ENCODE results near the gene SLC4A3. TPM values are rescaled to one million over a fixed set of nuclear protein-coding genes. Genes with fewer than 3 reads are reported as not detected.

SLC4A3 gene
- total and polyA plus RNA-seq, 2 of the 13 experiments (the other 11 are each of a cell fraction or from before 2014, with no cell fraction given) = 0.18 to 0.95 TPM

DNA sequence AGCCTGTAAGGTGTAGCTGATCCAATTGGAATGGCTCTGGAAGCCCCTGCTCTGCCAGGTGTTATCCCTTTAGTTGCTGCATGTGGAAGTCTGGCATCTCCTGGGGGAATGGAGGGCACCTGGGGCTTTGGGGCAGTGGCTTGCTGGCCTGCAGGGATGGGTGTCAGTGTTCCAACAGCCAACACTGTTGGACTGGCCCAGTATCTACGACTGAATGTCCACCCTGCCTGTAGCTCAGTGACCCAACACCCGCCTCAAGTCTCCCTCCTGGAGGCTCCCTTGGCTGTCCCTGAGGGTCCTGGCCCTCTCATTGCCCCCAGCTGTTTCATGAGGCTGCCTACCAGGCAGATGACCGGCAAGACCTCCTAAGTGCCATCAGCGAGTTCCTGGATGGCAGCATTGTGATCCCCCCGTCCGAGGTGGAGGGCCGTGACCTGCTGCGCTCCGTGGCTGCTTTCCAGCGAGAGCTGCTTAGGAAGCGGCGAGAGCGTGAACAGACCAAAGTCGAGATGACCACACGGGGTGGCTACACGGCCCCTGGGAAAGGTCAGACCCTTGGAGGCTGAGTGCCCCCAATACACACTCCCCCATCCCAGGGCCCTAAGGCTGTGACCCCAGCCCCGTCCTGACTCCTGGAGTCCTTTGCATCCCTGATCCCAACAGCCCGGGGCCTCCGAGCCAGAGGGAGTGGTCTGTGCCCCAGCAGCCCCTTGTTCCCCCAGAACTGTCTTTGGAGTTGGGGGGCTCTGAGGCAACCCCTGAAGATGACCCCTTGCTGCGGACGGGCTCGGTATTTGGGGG, 7.7 kb downstream of the SLC4A3 start:
- FAIRE-seq = no peak
- no peak overlapping the region for H3K27ac ChIP-seq (ENCODE audit: extremely low read length, insufficient read depth, low read length)
- H3K4me2 ChIP-seq (ENCODE audit: low read depth, low read length) = no peak overlapping the region
- H4K20me1 ChIP-seq (ENCODE audit: insufficient read depth, low read length) = no peaks in the 10 kb centered on the region
- no peak overlapping the region for H3K4me3 ChIP-seq (replicated peaks in 1 of 3; ENCODE audit: insufficient read depth in 1 of 3, low read depth in 2 of 3, low read length in 3 of 3)
- H3K9ac ChIP-seq (ENCODE audit: insufficient read depth, low read depth, low read length) = no peak overlapping the region
- intact Hi-C loops (cut with micrococcal nuclease; ENCODE audit: unreplicated experiment) (no loop called here), in situ Hi-C loops (cut with HindIII; ENCODE audit: extremely low pct_ligation_motif_present, low pct_unique_long_range_greater_than_20kb) (no loop called here)
- WGBS (ENCODE audit: low lambda C conversion rate) = 10% methylated on average over 4 of the region's 22 CpGs
- ChIA-PET POLR2A (no interaction called here), CTCF (ENCODE audit: low intra/inter-chr PET ratio, low total read pairs) (no interaction called here)
- no peaks in the 10 kb centered on the region for H3K36me3 ChIP-seq (replicated peaks in 1 of 2; ENCODE audit: control insufficient read depth in 1 of 2, insufficient read depth in 2 of 2, low read length in 2 of 2)
- DNase-seq (ENCODE audit: low spot score) = no peak
- ATAC-seq = no peak
- no peaks in the 10 kb centered on the region for H3K9me3 ChIP-seq (ENCODE audit: low read length)
- no peak overlapping the region for H2AFZ ChIP-seq (ENCODE audit: low read length)
- H3K4me1 ChIP-seq (ENCODE audit: insufficient read depth, low read length) = peaks cover 13% of the 10 kb centered on the region
- TF ChIP-seq ZNF558 (CRISPR knock-in tag; IDR thresholded peaks at IDR 0.05; ENCODE audit: borderline replicate concordance) = no peak
- TF ChIP-seq MEF2D (CRISPR knock-in tag; IDR thresholded peaks at IDR 0.05) = no peak
- TF ChIP-seq MBNL3 (CRISPR knock-in tag; conservative IDR thresholded peaks at IDR 0.05) = no peak
- no TSS peak for BruUV-seq (replicated peaks)
- H3K27me3 ChIP-seq (ENCODE audit: control insufficient read depth in 1 of 2, insufficient read depth in 2 of 2, low read length in 2 of 2) = peaks cover 30 to 94% of the 10 kb centered on the region in 2 experiments
- H3K79me2 ChIP-seq (ENCODE audit: insufficient read depth, low read length) = no peaks in the 10 kb centered on the region

DNA sequence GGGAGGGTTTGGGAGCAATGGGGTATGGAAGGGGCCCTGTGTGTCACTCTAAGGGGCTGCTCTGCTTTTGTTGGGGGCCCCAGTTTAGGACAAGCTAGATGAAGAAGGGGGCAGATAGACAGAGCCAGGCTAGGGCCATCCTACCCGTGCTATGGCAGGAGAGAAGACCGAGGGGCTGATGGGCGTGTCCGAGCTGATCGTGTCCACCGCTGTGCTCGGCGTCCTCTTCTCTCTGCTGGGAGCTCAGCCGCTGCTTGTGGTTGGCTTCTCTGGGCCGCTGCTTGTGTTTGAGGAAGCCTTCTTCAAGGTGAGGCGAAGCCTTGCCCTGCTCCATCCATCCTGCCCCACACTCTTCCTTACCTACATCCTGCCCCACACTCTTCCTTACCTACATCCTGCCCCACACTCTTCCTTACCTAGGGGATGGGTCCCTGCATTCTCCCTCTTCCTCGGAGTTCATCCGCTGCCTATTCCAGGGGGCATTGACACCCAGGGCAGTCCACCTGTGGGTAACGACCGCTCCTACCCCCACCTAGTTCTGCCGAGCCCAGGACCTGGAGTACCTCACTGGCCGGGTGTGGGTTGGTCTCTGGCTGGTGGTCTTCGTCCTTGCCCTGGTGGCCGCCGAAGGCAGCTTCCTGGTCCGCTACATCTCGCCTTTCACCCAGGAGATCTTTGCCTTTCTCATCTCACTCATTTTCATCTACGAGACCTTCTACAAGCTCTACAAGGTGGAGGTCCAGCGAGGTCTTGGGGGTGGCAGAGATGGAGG, 8.9 kb downstream of the SLC4A3 start:
- 21% methylated on average over 24 of the region's 24 CpGs for WGBS (ENCODE audit: low lambda C conversion rate)
- POLR2A ChIA-PET = no interaction called here
- in situ Hi-C loops (cut with HindIII; ENCODE audit: extremely low pct_ligation_motif_present, low pct_unique_long_range_greater_than_20kb) = no loop called here
- CTCF ChIA-PET (ENCODE audit: low intra/inter-chr PET ratio, low total read pairs) = no interaction called here
- Histone ChIP-seq H3K4me2 (ENCODE audit: low read depth, low read length) (no peak overlapping the region), H3K27me3 (ENCODE audit: control insufficient read depth in 1 of 2, insufficient read depth in 2 of 2, low read length in 2 of 2) (peaks cover 28 to 95% of the 10 kb centered on the region in 2 experiments), H3K79me2 (ENCODE audit: insufficient read depth, low read length) (no peaks in the 10 kb centered on the region), H3K4me3 (replicated peaks in 1 of 3; ENCODE audit: insufficient read depth in 1 of 3, low read depth in 2 of 3, low read length in 3 of 3) (no peak overlapping the region), H3K9me3 (ENCODE audit: low read length) (no peaks in the 10 kb centered on the region), H2AFZ (ENCODE audit: low read length) (no peak overlapping the region), H4K20me1 (ENCODE audit: insufficient read depth, low read length) (no peaks in the 10 kb centered on the region), H3K36me3 (replicated peaks in 1 of 2; ENCODE audit: control insufficient read depth in 1 of 2, insufficient read depth in 2 of 2, low read length in 2 of 2) (no peaks in the 10 kb centered on the region), H3K27ac (ENCODE audit: extremely low read length, insufficient read depth, low read length) (no peak overlapping the region), H3K4me1 (ENCODE audit: insufficient read depth, low read length) (peaks cover 2% of the 10 kb centered on the region), H3K9ac (ENCODE audit: insufficient read depth, low read depth, low read length) (no peak overlapping the region)
- TF ChIP-seq, protein P1, sequence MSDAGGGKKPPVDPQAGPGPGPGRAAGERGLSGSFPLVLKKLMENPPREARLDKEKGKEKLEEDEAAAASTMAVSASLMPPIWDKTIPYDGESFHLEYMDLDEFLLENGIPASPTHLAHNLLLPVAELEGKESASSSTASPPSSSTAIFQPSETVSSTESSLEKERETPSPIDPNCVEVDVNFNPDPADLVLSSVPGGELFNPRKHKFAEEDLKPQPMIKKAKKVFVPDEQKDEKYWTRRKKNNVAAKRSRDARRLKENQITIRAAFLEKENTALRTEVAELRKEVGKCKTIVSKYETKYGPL (CRISPR knock-in tag; IDR thresholded peaks at IDR 0.05) = no peak
- TF ChIP-seq, protein P2, sequence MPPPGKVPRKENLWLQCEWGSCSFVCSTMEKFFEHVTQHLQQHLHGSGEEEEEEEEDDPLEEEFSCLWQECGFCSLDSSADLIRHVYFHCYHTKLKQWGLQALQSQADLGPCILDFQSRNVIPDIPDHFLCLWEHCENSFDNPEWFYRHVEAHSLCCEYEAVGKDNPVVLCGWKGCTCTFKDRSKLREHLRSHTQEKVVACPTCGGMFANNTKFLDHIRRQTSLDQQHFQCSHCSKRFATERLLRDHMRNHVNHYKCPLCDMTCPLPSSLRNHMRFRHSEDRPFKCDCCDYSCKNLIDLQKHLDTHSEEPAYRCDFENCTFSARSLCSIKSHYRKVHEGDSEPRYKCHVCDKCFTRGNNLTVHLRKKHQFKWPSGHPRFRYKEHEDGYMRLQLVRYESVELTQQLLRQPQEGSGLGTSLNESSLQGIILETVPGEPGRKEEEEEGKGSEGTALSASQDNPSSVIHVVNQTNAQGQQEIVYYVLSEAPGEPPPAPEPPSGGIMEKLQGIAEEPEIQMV (CRISPR knock-in tag; IDR thresholded peaks at IDR 0.05; ENCODE audit: low read depth) = no peak
- TF ChIP-seq ZNF563 (CRISPR knock-in tag; IDR thresholded peaks at IDR 0.05) = no peak
- TF ChIP-seq FOXA1 (IDR thresholded peaks at IDR 0.05) = no peak
- no peak for TF ChIP-seq FOXA1 (CRISPR knock-in tag; IDR thresholded peaks at IDR 0.05)
- intact Hi-C loops (cut with micrococcal nuclease; ENCODE audit: unreplicated experiment) = no loop called here
- BruUV-seq (replicated peaks) = no TSS peak
- ATAC-seq = no peak
- FAIRE-seq = no peak
- no peak for DNase-seq (ENCODE audit: low spot score)
